ENCODE results near the gene VWA5A.

VWA5A gene

GRCh38 chr11:124143034-124143433 is 27.8 kb downstream of the VWA5A start:
- no peak overlapping the region for H3K4me3 ChIP-seq (IDR thresholded peaks at IDR 0.05; ENCODE audit: insufficient read depth, low read depth, low read length)
- no peaks in the 10 kb centered on the region for H3K36me3 ChIP-seq (ENCODE audit: insufficient read depth)
- no peaks in the 10 kb centered on the region for H4K20me1 ChIP-seq (ENCODE audit: insufficient read depth)
- H3K9ac ChIP-seq: no peak overlapping the region
- no peak overlapping the region for H2AFZ ChIP-seq (ENCODE audit: low read depth)
- H3K4me2 ChIP-seq: no peak overlapping the region
- H3K27ac ChIP-seq: no peak overlapping the region
- TF ChIP-seq, protein P1, sequence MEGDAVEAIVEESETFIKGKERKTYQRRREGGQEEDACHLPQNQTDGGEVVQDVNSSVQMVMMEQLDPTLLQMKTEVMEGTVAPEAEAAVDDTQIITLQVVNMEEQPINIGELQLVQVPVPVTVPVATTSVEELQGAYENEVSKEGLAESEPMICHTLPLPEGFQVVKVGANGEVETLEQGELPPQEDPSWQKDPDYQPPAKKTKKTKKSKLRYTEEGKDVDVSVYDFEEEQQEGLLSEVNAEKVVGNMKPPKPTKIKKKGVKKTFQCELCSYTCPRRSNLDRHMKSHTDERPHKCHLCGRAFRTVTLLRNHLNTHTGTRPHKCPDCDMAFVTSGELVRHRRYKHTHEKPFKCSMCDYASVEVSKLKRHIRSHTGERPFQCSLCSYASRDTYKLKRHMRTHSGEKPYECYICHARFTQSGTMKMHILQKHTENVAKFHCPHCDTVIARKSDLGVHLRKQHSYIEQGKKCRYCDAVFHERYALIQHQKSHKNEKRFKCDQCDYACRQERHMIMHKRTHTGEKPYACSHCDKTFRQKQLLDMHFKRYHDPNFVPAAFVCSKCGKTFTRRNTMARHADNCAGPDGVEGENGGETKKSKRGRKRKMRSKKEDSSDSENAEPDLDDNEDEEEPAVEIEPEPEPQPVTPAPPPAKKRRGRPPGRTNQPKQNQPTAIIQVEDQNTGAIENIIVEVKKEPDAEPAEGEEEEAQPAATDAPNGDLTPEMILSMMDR (conservative IDR thresholded peaks at IDR 0.05; ENCODE audit: low read depth, low read length): no peak
- no peaks in the 10 kb centered on the region for H3K4me1 ChIP-seq (ENCODE audit: low read depth, poor library complexity, severe bottlenecking)
- no peaks in the 10 kb centered on the region for H3K79me2 ChIP-seq (ENCODE audit: insufficient read depth, low read depth)
- no peaks in the 10 kb centered on the region for H3K27me3 ChIP-seq (ENCODE audit: insufficient read depth, low read depth)

- Histone ChIP-seq H3K4me3 (IDR thresholded peaks at IDR 0.05; ENCODE audit: insufficient read depth, low read depth, low read length) (no peak overlapping the region), H3K36me3 (ENCODE audit: insufficient read depth) (no peaks in the 10 kb centered on the region), H2AFZ (ENCODE audit: low read depth) (no peak overlapping the region), H3K27me3 (ENCODE audit: insufficient read depth, low read depth) (no peaks in the 10 kb centered on the region), H3K27ac (no peak overlapping the region), H4K20me1 (ENCODE audit: insufficient read depth) (no peaks in the 10 kb centered on the region), H3K79me2 (ENCODE audit: insufficient read depth, low read depth) (no peaks in the 10 kb centered on the region), H3K4me1 (ENCODE audit: low read depth, poor library complexity, severe bottlenecking) (no peaks in the 10 kb centered on the region), H3K9ac (no peak overlapping the region), H3K4me2 (no peak overlapping the region)
- TF ChIP-seq, protein P1 (conservative IDR thresholded peaks at IDR 0.05; ENCODE audit: low read depth, low read length): no peak
Observed at GRCh38 chr11:124147951-124148350, 32.7 kb downstream of the VWA5A start.

- no peak overlapping the region for H3K4me2 ChIP-seq
- no peaks in the 10 kb centered on the region for H4K20me1 ChIP-seq (ENCODE audit: insufficient read depth)
- TF ChIP-seq, protein P1 (conservative IDR thresholded peaks at IDR 0.05; ENCODE audit: low read depth, low read length): no peak
- H3K9ac ChIP-seq: no peak overlapping the region
- H3K36me3 ChIP-seq (ENCODE audit: insufficient read depth): no peaks in the 10 kb centered on the region
- no peak overlapping the region for H2AFZ ChIP-seq (ENCODE audit: low read depth)
- no peaks in the 10 kb centered on the region for H3K4me1 ChIP-seq (ENCODE audit: low read depth, poor library complexity, severe bottlenecking)
- no peaks in the 10 kb centered on the region for H3K79me2 ChIP-seq (ENCODE audit: insufficient read depth, low read depth)
- H3K27me3 ChIP-seq (ENCODE audit: insufficient read depth, low read depth): no peaks in the 10 kb centered on the region
- no peak overlapping the region for H3K27ac ChIP-seq
- H3K4me3 ChIP-seq (IDR thresholded peaks at IDR 0.05; ENCODE audit: insufficient read depth, low read depth, low read length): no peak overlapping the region
Observed at GRCh38 chr11:124150684-124151083, 35.4 kb downstream of the VWA5A start.

GRCh38 chr11:124152770-124153407 is 37.6 kb downstream of the VWA5A start:
- no peaks in the 10 kb centered on the region for H3K79me2 ChIP-seq (ENCODE audit: insufficient read depth, low read depth)
- TF ChIP-seq, protein P1 (conservative IDR thresholded peaks at IDR 0.05; ENCODE audit: low read depth, low read length): no peak

More at GRCh38 chr11:124152770-124153407, 37.6 kb downstream of the VWA5A start:
- H3K36me3 ChIP-seq (ENCODE audit: insufficient read depth): no peaks in the 10 kb centered on the region
- H2AFZ ChIP-seq (ENCODE audit: low read depth): no peak overlapping the region
- H3K4me3 ChIP-seq (IDR thresholded peaks at IDR 0.05; ENCODE audit: insufficient read depth, low read depth, low read length): no peak overlapping the region
- H3K9ac ChIP-seq: no peak overlapping the region
- H3K27me3 ChIP-seq (ENCODE audit: insufficient read depth, low read depth): no peaks in the 10 kb centered on the region
- H3K27ac ChIP-seq: no peak overlapping the region
- no peaks in the 10 kb centered on the region for H4K20me1 ChIP-seq (ENCODE audit: insufficient read depth)
- H3K4me1 ChIP-seq (ENCODE audit: low read depth, poor library complexity, severe bottlenecking): no peaks in the 10 kb centered on the region
- H3K4me2 ChIP-seq: no peak overlapping the region

All from KMS-11 (cell line).